HG03060 (cell line): ENCODE measurements around the gene PCDHB3.
"Not testable (repeated sequence)": the region's sequence is repeated elsewhere in the genome, so short reads cannot be mapped to it uniquely, and the experiment has no call there.

ENCODE experiments used
- ATAC-seq: cut with Tn5 transposase; IDR thresholded peaks from one replicate; pipeline ENCODE4 v1.9.1; 2021; ENCODE audit warnings: low read depth, moderate number of reproducible peaks; ENCODE audit not compliant: unreplicated experiment

The PCDHB3 gene

DNA sequence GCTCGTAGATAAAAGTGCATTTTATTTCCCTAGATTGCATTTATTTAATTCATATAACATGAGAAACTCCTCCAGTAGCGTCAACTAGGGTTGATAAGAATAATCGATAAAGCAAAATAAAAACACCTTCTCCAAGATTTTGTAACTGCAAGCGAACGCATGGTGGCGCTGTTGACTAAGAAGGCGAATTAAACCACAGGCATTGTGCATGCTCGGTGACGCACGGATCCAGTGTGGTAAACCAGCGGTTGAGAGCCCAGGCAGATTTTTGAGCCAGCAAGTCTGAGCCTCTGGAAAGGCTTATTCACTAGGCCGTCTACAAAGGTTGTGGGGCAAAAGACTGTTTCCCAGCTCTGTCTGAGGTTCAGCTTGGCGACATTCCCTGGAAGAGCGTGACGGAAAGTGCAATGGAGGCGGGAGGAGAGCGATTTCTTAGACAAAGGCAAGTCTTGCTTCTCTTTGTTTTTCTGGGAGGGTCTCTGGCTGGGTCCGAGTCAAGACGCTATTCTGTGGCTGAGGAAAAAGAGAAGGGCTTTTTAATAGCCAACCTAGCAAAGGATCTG is at the start of gene PCDHB3:
TSS of gene PCDHB3 (plus strand) at position 231 of the 563 bp plus-strand sequence. CDS start at position 408, 177 bp downstream.
- no peak for ATAC-seq

DNA sequence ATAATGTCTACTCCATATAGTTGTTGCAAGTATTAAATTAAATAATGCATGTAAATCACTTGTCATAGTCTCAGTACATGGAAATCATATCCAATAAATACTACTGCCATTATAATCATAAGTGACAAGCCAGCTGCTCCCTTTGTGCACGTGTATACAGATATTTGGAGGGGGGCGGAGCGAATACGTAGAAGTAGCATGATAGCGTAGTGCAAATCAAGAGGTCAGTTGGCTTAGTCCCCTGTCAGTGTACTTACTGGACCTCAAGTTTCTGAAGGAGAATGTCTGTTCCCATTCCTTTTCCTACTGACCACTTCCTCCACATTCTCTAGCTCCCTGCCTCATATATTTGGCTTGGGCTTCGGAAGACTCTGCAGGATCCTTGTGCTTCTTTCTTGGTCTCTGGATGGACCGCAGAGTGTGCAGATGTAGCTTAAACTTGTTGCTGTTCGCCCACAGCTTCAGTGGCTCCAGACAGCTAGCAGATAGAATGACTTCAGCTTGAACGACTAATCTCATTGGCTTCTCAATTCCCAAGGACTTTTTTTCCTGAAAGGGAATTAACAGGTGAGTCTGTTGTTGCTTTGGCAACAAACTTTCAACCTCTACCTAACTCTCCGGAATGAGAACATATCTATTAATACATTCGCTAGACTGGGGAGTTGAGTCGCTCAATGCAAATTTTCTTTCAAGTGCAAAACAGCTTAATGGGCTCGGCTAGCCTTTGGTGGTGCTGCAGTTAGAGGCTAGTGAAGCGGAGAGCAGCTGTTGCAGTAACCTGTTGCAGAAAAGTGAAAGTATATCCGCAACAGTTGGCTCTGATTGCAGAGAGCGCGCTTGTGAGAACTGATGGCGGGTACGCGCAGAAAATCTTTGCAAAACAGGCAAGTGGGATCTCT is 49.4 kb upstream of the PCDHB3 start, which contains the start of gene PCDHB1:
TSS of gene PCDHB1 (plus strand) at position 753 of the 899 bp plus-strand sequence. CDS start at position 850, 97 bp downstream.
- ATAC-seq = no peak

- ATAC-seq = no peak
Observed at GRCh38 chr5:141051521-141051866, 48.8 kb upstream of the PCDHB3 start.

- no peak for ATAC-seq
Observed at GRCh38 chr5:141077826-141078225, 22.4 kb upstream of the PCDHB3 start.

DNA sequence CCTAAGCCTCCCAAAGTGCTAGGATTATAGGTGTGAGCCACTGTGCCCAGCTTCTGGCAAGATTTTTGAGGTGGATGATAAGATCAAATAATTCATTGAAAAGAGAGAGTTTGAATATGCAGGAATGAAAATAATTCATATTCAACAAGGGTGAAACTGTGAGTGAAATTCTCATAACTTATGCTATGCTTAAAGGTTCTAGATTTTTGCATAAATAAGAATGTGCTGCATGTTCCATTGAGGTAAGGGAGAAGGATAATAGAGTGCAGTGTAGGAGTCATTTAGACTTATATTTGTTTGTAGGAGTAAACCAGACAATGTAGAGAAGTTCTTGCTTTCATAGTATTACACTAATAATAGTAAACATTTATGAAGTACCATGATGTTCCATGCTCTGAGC is 18.0 kb upstream of the PCDHB3 start:
- ATAC-seq = no peak

DNA sequence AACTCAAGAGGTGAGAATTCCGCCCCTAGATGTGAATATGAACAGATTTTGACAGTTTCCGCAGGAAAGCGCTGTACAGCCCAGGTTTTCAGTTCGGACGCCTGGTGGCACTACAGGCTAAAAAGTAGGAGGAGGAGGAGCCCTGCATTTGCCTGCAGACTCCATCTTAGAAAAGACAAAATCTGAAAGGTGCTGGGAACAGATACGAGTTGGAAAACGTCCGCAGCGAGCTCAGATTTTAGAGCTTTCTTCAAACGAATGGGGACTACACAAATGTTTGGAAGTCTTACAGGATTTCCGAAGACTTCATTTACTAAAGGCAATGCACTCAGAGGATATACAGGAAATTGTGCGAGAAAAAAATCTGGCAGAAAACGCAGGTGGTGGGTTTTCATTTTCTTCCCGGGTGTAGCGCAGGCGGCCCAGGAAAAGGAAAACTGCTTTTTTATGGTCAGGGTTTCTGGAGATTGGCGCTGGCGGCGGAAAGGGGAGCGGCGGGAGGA is 15.7 kb upstream of the PCDHB3 start:
- ATAC-seq = no peak

DNA sequence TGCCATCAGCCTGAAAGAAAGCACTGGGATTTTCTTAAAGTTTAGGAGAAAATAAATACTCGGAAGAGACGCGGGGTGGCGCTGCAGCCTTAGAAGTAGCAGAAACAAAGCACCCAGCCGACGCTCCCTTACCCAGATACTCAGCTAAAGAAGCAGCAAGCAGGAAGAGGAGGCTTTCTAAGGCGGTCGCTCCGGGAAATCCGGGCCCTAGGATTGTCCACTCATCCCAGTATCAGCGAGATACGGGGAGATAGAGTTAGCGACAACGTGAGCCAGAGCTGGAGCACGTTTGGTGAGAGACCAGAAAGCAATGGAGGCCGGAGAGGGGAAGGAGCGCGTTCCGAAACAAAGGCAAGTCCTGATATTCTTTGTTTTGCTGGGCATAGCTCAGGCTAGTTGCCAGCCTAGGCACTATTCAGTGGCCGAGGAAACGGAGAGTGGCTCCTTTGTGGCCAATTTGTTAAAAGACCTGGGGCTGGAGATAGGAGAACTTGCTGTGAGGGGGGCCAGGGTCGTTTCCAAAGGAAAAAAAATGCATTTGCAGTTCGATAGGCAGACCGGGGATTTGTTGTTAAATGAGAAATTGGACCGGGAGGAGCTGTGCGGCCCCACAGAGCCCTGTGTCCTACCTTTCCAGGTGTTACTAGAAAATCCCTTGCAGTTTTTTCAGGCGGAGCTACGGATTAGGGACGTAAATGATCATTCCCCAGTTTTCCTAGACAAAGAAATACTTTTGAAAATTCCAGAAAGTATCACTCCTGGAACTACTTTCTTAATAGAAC is 5.6 kb upstream of the PCDHB3 start, which contains the start of gene PCDHB2:
TSS of gene PCDHB2 (plus strand) at position 135 of the 782 bp plus-strand sequence. CDS start at position 311, 176 bp downstream.
- no peak for ATAC-seq

GRCh38 chr5:141095263-141095641 is 5.0 kb upstream of the PCDHB3 start:
- ATAC-seq = no peak

DNA sequence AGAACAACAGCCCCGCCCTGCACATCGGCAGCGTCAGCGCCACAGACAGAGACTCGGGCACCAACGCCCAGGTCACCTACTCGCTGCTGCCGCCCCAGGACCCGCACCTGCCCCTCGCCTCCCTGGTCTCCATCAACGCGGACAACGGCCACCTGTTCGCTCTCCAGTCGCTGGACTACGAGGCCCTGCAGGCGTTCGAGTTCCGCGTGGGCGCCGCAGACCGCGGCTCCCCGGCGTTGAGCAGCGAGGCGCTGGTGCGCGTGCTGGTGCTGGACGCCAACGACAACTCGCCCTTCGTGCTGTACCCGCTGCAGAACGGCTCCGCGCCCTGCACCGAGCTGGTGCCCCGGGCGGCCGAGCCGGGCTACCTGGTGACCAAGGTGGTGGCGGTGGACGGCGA is 4.1 kb upstream of the PCDHB3 start:
- ATAC-seq = not testable (repeated sequence)

DNA sequence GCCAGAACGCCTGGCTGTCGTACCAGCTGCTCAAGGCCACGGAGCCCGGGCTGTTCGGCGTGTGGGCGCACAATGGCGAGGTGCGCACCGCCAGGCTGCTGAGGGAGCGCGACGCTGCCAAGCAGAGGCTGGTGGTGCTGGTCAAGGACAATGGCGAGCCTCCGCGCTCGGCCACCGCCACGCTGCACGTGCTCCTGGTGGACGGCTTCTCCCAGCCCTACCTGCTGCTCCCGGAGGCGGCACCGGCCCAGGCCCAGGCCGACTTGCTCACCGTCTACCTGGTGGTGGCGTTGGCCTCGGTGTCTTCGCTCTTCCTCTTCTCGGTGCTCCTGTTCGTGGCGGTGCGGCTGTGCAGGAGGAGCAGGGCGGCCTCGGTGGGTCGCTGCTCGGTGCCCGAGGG is 3.7 kb upstream of the PCDHB3 start:
- not testable (repeated sequence) for ATAC-seq

GRCh38 chr5:141101059-141101458 is 786 bp downstream of the PCDHB3 start:
- no peak for ATAC-seq

GRCh38 chr5:141102070-141102469 is 1.8 kb downstream of the PCDHB3 start:
- ATAC-seq = not testable (repeated sequence)

DNA sequence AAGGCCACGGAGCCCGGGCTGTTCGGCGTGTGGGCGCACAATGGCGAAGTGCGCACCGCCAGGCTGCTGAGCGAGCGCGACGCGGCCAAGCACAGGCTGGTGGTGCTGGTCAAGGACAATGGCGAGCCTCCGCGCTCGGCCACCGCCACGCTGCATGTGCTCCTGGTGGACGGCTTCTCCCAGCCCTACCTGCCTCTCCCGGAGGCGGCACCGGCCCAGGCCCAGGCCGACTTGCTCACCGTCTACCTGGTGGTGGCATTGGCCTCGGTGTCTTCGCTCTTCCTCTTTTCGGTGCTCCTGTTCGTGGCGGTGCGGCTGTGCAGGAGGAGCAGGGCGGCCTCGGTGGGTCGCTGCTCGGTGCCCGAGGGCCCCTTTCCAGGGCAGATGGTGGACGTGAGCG is 2.2 kb downstream of the PCDHB3 start:
- ATAC-seq = not testable (repeated sequence)

GRCh38 chr5:141105350-141105749 is 5.1 kb downstream of the PCDHB3 start:
- ATAC-seq = no peak

GRCh38 chr5:141119250-141119649 is 19.0 kb downstream of the PCDHB3 start:
- ATAC-seq = no peak

DNA sequence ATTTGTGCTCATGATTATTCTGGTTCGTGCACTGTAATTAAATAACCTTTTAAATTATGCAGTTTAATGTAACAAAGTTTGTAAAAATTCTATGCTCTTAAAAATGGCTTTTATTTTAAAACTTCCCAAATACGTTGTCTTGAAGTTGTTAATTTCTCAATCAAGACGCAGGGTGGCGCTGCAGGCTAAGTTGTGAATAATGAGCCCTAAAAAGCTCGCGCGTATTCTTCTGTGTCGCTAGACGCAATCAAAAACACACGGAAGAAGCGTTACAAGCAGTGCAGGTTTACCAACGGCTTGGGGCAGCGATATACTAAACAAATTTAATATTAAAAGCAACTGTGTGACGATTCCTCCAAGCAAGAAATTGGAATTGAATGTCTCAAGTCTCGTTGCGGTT is 21.3 kb downstream of the PCDHB3 start, which contains the start of gene PCDHB4:
TSS of gene PCDHB4 (plus strand) at position 256 of the 400 bp plus-strand sequence. CDS start 181 bp downstream, outside the sequence.
- ATAC-seq = no peak

DNA sequence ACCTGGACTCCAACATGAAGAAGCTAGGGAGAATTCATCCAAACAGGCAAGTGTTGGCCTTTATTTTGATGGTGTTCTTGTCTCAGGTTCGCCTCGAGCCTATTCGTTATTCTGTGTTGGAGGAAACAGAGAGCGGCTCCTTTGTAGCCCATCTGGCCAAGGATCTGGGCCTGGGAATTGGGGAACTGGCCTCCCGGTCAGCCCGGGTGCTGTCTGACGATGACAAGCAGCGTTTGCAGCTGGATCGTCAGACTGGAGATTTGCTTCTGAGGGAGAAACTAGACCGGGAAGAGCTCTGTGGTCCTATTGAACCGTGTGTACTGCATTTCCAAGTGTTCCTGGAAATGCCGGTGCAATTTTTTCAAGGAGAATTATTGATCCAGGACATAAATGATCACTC is 21.7 kb downstream of the PCDHB3 start:
- no peak for ATAC-seq

- ATAC-seq = not testable (repeated sequence)
Observed at GRCh38 chr5:141123396-141124135, 23.3 kb downstream of the PCDHB3 start.

- ATAC-seq = no peak
Observed at GRCh38 chr5:141127305-141127704, 27.0 kb downstream of the PCDHB3 start.
